K562 (cell line): ENCODE results near the gene GPR4. TPM values are rescaled to one million over a fixed set of nuclear protein-coding genes. Genes with fewer than 3 reads are reported as not detected.

Experiments
- ESRRB ChIP-seq: fragments of 250-450 bp; sonication (Bioruptor Pico); IDR thresholded peaks from 2 replicates; pipeline ENCODE4 v1.5.0; 2020; ENCODE audit warnings: mild to moderate bottlenecking, moderate library complexity, borderline replicate concordance
- ETV5 ChIP-seq: sonication (generic); formaldehyde crosslinking; IDR thresholded peaks from 2 replicates; pipeline ENCODE4 v1.4.0; 2020; ENCODE audit warnings: low read depth, mild to moderate bottlenecking, missing genetic modification reagents
- FOXP1 ChIP-seq: sonication (generic); formaldehyde crosslinking; IDR thresholded peaks from 2 replicates; pipeline ENCODE4 v1.8.0; 2022; ENCODE audit warnings: mild to moderate bottlenecking, missing genetic modification reagents
- GATA2 ChIP-seq: sonication (generic); formaldehyde crosslinking; IDR thresholded peaks from 2 replicates; pipeline ENCODE4 v1.4.0; 2020; ENCODE audit warnings: mild to moderate bottlenecking, missing genetic modification reagents
- MYBL2 ChIP-seq, 2 experiments: fragments of 450-650 bp in 1 of 2; sonication (generic) in 1 of 2; formaldehyde crosslinking in 1 of 2; IDR thresholded peaks; 2 replicates each; pipeline versions ENCODE4 v1.6.1 to v1.8.1; 2017 to 2022; ENCODE audit warnings: borderline replicate concordance in 1 of 2, inconsistent platforms in 1 of 2, low read depth in 1 of 2, mild to moderate bottlenecking in 1 of 2, missing genetic modification reagents in 1 of 2, moderate library complexity in 1 of 2
- NFIC ChIP-seq: fragments of 450-650 bp; IDR thresholded peaks from 2 replicates; pipeline ENCODE4 v1.6.1; 2017; ENCODE audit warnings: mild to moderate bottlenecking, inconsistent platforms
- NR2F6 ChIP-seq: fragments of 450-650 bp; formaldehyde crosslinking; IDR thresholded peaks from 2 replicates; pipeline ENCODE4 v1.4.0; 2020; ENCODE audit warnings: mild to moderate bottlenecking
- RBM14 ChIP-seq: fragments of 200-400 bp; formaldehyde crosslinking; IDR thresholded peaks from 2 replicates; pipeline ENCODE4 v1.6.1; 2018; ENCODE audit warnings: low read depth, mild to moderate bottlenecking, low read length, moderate library complexity, borderline replicate concordance; ENCODE audit not compliant: insufficient read depth
- RHOXF2B ChIP-seq: fragments of 250-450 bp; sonication (Bioruptor Pico); conservative IDR thresholded peaks from 2 replicates; pipeline ENCODE4 v1.5.1; 2021
- SPI1 ChIP-seq: IDR thresholded peaks from 2 replicates; pipeline ENCODE4 v1.6.1; 2011; ENCODE audit warnings: low read depth, low read length, control low read depth, borderline replicate concordance
- U2AF2 ChIP-seq: fragments of 200-400 bp; formaldehyde crosslinking; optimal IDR thresholded peaks from 2 replicates; pipeline ENCODE3; 2017; ENCODE audit warnings: low read depth, mild to moderate bottlenecking, low read length
- XRCC3 ChIP-seq: fragments of 450-650 bp; IDR thresholded peaks from 2 replicates; pipeline ENCODE4 v1.6.1; 2017; ENCODE audit warnings: mild to moderate bottlenecking, moderate library complexity
- XRCC5 ChIP-seq: fragments of 200-400 bp; formaldehyde crosslinking; IDR thresholded peaks from 2 replicates; pipeline ENCODE4 v1.6.1; 2017; ENCODE audit warnings: low read depth, mild to moderate bottlenecking, low read length
- ZNF12 ChIP-seq: sonication (generic); formaldehyde crosslinking; IDR thresholded peaks from 2 replicates; pipeline ENCODE4 v1.4.0; 2020; ENCODE audit warnings: mild to moderate bottlenecking, missing genetic modification reagents
- ZNF507 ChIP-seq: conservative IDR thresholded peaks from 2 replicates; pipeline ENCODE4 v1.6.1; 2017; ENCODE audit warnings: missing genetic modification characterization, missing compliant biosample characterization
- polyA plus RNA-seq, 8 experiments: library from polyadenylated mRNA; depleted of rRNA in 4 of 8; stranded (reverse) in 5 of 8; unstranded in 3 of 8; fragments of >200 nt; fragmentation: Nextera tagmentation in 2 of 8; fragmentation: Illumina TruSeq in 1 of 8; extraction: Ambion mirVana in 2 of 8; extraction: Trizol in 1 of 8; gene quantifications; 2 replicates each; pipeline versions ENCODE4 v1.2.1 to v1.2.3, GENCODE V29; 2011 to 2014; ENCODE audit warnings: inconsistent platforms in 1 of 8, missing spikeins in 1 of 8
- total RNA-seq, 7 experiments: library from RNA; depleted of rRNA in 6 of 7; stranded (reverse); fragments of >200 nt in 6 of 7; fragmentation: Illumina TruSeq in 2 of 7; extraction: Trizol in 2 of 7; gene quantifications; 2 replicates each; pipeline versions ENCODE4 v1.2.1 to v1.2.3, GENCODE V29; 2011 to 2021; ENCODE audit warnings: low replicate concordance in 1 of 7
- TF ChIP-seq, protein P1 (sequence below): fragments of 450-650 bp; IDR thresholded peaks from 2 replicates; pipeline ENCODE4 v1.6.1; 2016
- TF ChIP-seq, protein P2 (sequence below): sonication (generic); formaldehyde crosslinking; IDR thresholded peaks from 2 replicates; pipeline ENCODE4 v1.8.0; 2023; ENCODE audit warnings: mild to moderate bottlenecking, missing genetic modification reagents
- TF ChIP-seq, protein P3 (sequence below), 2 experiments: fragments of 450-650 bp in 1 of 2; sonication (generic) in 1 of 2; formaldehyde crosslinking; conservative IDR thresholded peaks; 2 replicates each; pipeline versions ENCODE4 v1.4.0 to v1.8.1; 2020 to 2022; ENCODE audit warnings: mild to moderate bottlenecking in 1 of 2, missing genetic modification reagents in 1 of 2
- TF ChIP-seq, protein P4 (sequence below): fragments of 250-450 bp; sonication (Bioruptor Pico); IDR thresholded peaks from 2 replicates; pipeline ENCODE4 v1.5.1; 2021; ENCODE audit warnings: mild to moderate bottlenecking
- TF ChIP-seq, protein P5 (sequence below): fragments of 250-450 bp; sonication (Bioruptor Pico); IDR thresholded peaks from 2 replicates; pipeline ENCODE4 v1.4.0; 2020; ENCODE audit warnings: borderline replicate concordance
- TF ChIP-seq, protein P6 (sequence below): fragments of 450-650 bp; IDR thresholded peaks from 2 replicates; pipeline ENCODE4 v1.6.1; 2014; ENCODE audit warnings: low read depth, mild to moderate bottlenecking, moderate library complexity, borderline replicate concordance

Gene GPR4
- total and polyA plus RNA-seq, 9 of the 15 experiments (the other 6 are each of a cell fraction or from before 2014, with no cell fraction given) = 0.03 to 0.09 (median 0.04) TPM; not detected in 5

DNA sequence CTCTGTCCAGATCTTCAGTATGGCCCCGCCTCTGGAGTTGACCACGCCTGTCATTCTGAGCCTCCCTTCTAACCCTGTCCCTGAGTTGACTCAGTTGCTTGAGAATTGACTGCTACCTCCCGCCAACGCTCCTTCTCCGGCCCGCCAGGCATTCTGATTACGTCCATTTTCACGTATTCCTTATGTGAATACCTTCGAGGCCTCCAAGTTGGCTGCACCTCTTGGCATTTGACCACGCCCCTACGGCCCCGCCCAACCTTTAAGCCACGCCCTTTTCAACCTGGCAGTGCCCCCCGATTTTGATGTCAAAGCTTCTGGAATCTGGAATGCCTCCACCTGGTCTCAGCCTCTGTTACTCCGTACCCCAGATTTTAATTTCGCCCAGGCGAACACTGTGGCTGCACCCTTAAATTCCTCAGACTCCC lies 38.8 kb upstream of the GPR4 start (continued):
- TF ChIP-seq, protein P1, sequence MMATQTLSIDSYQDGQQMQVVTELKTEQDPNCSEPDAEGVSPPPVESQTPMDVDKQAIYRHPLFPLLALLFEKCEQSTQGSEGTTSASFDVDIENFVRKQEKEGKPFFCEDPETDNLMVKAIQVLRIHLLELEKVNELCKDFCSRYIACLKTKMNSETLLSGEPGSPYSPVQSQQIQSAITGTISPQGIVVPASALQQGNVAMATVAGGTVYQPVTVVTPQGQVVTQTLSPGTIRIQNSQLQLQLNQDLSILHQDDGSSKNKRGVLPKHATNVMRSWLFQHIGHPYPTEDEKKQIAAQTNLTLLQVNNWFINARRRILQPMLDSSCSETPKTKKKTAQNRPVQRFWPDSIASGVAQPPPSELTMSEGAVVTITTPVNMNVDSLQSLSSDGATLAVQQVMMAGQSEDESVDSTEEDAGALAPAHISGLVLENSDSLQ = peak; percentile 77
- TF ChIP-seq FOXP1 (CRISPR knock-in tag) (0 out of 2 replicates have a peak, but pooled peaks have one; percentile 3), RHOXF2B (CRISPR knock-in tag) (no peak), MYBL2 (IDR thresholded peaks at IDR 0.05; ENCODE audit: low read depth) (no peak), MYBL2 (CRISPR knock-in tag; IDR thresholded peaks at IDR 0.05; ENCODE audit: borderline replicate concordance) (no peak), NR2F6 (CRISPR knock-in tag) (no peak), RBM14 (no peak), ESRRB (CRISPR knock-in tag) (no peak), XRCC5 (0 out of 2 replicates have a peak, but pooled peaks have one; percentile 36), XRCC3 (no peak), ZNF507 (tag) (no peak), SPI1 (no peak), U2AF2 (no peak), NFIC (no peak), GATA2 (CRISPR knock-in tag) (no peak), ETV5 (no peak), ZNF12 (CRISPR knock-in tag) (no peak)
- TF ChIP-seq, protein P2, sequence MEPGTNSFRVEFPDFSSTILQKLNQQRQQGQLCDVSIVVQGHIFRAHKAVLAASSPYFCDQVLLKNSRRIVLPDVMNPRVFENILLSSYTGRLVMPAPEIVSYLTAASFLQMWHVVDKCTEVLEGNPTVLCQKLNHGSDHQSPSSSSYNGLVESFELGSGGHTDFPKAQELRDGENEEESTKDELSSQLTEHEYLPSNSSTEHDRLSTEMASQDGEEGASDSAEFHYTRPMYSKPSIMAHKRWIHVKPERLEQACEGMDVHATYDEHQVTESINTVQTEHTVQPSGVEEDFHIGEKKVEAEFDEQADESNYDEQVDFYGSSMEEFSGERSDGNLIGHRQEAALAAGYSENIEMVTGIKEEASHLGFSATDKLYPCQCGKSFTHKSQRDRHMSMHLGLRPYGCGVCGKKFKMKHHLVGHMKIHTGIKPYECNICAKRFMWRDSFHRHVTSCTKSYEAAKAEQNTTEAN (CRISPR knock-in tag) = no peak
- TF ChIP-seq, protein P3, sequence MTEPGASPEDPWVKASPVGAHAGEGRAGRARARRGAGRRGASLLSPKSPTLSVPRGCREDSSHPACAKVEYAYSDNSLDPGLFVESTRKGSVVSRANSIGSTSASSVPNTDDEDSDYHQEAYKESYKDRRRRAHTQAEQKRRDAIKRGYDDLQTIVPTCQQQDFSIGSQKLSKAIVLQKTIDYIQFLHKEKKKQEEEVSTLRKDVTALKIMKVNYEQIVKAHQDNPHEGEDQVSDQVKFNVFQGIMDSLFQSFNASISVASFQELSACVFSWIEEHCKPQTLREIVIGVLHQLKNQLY (CRISPR knock-in tag; conservative IDR thresholded peaks at IDR 0.05) = no peak
- TF ChIP-seq, protein P4, sequence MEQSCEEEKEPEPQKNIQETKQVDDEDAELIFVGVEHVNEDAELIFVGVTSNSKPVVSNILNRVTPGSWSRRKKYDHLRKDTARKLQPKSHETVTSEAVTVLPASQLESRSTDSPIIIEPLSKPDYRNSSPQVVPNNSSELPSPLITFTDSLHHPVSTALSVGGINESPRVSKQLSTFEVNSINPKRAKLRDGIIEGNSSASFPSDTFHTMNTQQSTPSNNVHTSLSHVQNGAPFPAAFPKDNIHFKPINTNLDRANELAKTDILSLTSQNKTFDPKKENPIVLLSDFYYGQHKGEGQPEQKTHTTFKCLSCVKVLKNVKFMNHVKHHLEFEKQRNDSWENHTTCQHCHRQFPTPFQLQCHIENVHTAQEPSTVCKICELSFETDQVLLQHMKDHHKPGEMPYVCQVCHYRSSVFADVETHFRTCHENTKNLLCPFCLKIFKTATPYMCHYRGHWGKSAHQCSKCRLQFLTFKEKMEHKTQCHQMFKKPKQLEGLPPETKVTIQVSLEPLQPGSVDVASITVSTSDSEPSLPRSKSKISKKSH (CRISPR knock-in tag) = no peak
- TF ChIP-seq, protein P5, sequence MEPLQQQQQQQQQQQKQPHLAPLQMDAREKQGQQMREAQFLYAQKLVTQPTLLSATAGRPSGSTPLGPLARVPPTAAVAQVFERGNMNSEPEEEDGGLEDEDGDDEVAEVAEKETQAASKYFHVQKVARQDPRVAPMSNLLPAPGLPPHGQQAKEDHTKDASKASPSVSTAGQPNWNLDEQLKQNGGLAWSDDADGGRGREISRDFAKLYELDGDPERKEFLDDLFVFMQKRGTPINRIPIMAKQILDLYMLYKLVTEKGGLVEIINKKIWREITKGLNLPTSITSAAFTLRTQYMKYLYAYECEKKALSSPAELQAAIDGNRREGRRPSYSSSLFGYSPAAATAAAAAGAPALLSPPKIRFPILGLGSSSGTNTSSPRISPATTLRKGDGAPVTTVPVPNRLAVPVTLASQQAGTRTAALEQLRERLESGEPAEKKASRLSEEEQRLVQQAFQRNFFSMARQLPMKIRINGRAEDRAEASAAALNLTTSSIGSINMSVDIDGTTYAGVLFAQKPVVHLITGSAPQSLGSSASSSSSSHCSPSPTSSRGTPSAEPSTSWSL = no peak
- TF ChIP-seq, protein P6, sequence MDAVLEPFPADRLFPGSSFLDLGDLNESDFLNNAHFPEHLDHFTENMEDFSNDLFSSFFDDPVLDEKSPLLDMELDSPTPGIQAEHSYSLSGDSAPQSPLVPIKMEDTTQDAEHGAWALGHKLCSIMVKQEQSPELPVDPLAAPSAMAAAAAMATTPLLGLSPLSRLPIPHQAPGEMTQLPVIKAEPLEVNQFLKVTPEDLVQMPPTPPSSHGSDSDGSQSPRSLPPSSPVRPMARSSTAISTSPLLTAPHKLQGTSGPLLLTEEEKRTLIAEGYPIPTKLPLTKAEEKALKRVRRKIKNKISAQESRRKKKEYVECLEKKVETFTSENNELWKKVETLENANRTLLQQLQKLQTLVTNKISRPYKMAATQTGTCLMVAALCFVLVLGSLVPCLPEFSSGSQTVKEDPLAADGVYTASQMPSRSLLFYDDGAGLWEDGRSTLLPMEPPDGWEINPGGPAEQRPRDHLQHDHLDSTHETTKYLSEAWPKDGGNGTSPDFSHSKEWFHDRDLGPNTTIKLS = no peak
